ENCODE data around the gene CAMTA1.
"Not testable (repeated sequence)": the region's sequence is repeated elsewhere in the genome, so short reads cannot be mapped to it uniquely, and the experiment has no call there.

The CAMTA1 gene

GRCh38 chr1:7592120-7592798 is 807.0 kb downstream of the CAMTA1 start:
- no peak for DNase-seq

- no peak for DNase-seq
These were observed 808.9 kb downstream of the CAMTA1 start for GRCh38 chr1:7594002-7594713.

- DNase-seq = no peak
These were observed 809.6 kb downstream of the CAMTA1 start for GRCh38 chr1:7594714-7595295.

GRCh38 chr1:7595336-7595735 is 810.1 kb downstream of the CAMTA1 start:
- no peak for DNase-seq

GRCh38 chr1:7596126-7596965 is 811.1 kb downstream of the CAMTA1 start:
- DNase-seq = no peak

GRCh38 chr1:7598058-7598457 is 812.8 kb downstream of the CAMTA1 start:
- not testable (repeated sequence) for DNase-seq

GRCh38 chr1:7604906-7605305 is 819.7 kb downstream of the CAMTA1 start:
- DNase-seq = not testable (repeated sequence)

GRCh38 chr1:7606096-7606495 is 820.8 kb downstream of the CAMTA1 start:
- DNase-seq = no peak

- DNase-seq = no peak
These were observed 821.8 kb downstream of the CAMTA1 start for GRCh38 chr1:7607097-7607496.

GRCh38 chr1:7608628-7609305 is 823.5 kb downstream of the CAMTA1 start:
- no peak for DNase-seq

- no peak for DNase-seq
These were observed 824.2 kb downstream of the CAMTA1 start for GRCh38 chr1:7609311-7609994.

- DNase-seq = no peak
These were observed 825.0 kb downstream of the CAMTA1 start for GRCh38 chr1:7610106-7610731.

- no peak for DNase-seq
These were observed 825.7 kb downstream of the CAMTA1 start for GRCh38 chr1:7610936-7611335.

- no peak for DNase-seq
These were observed 826.3 kb downstream of the CAMTA1 start for GRCh38 chr1:7611421-7612010.

GRCh38 chr1:7613106-7613850 is 828.0 kb downstream of the CAMTA1 start:
- DNase-seq = no peak

- no peak for DNase-seq
These were observed 828.6 kb downstream of the CAMTA1 start for GRCh38 chr1:7613851-7614205.

- no peak for DNase-seq
These were observed 829.4 kb downstream of the CAMTA1 start for GRCh38 chr1:7614576-7615074.

GRCh38 chr1:7615138-7615537 is 829.9 kb downstream of the CAMTA1 start:
- DNase-seq = no peak

GRCh38 chr1:7616076-7616832 is 831.0 kb downstream of the CAMTA1 start:
- DNase-seq = peak; percentile 16

GRCh38 chr1:7616953-7617352 is 831.7 kb downstream of the CAMTA1 start:
- DNase-seq = no peak
